K562 (cell line): ENCODE measurements around the gene CHD8. TPM values are rescaled to one million over a fixed set of nuclear protein-coding genes. Genes with fewer than 3 reads are reported as not detected.

Experiments
- ARID1B ChIP-seq: fragments of 450-650 bp; IDR thresholded peaks from 2 replicates; pipeline ENCODE4 v1.6.1; 2016; ENCODE audit warnings: antibody characterized with exemption, mild to moderate bottlenecking, inconsistent platforms
- ARID3A ChIP-seq: IDR thresholded peaks from 2 replicates; pipeline ENCODE4 v1.6.1; 2012; ENCODE audit warnings: low read depth, low read length, improper control_type of control experiment, borderline replicate concordance
- ERF ChIP-seq: fragments of 450-650 bp; formaldehyde crosslinking; IDR thresholded peaks from 2 replicates; pipeline ENCODE4 v1.4.0; 2020; ENCODE audit warnings: mild to moderate bottlenecking, mixed read lengths
- FOXA1 ChIP-seq: fragments of 450-650 bp; IDR thresholded peaks from 2 replicates; pipeline ENCODE4 v1.6.1; 2016; ENCODE audit warnings: mild to moderate bottlenecking, borderline replicate concordance
- HES1 ChIP-seq: fragments of 450-650 bp; IDR thresholded peaks from 2 replicates; pipeline ENCODE4 v1.6.1; 2016; ENCODE audit warnings: low read depth, mild to moderate bottlenecking, moderate library complexity
- HMGXB4 ChIP-seq: sonication (generic); formaldehyde crosslinking; IDR thresholded peaks from 2 replicates; pipeline ENCODE4 v1.8.1; 2023; ENCODE audit warnings: mild to moderate bottlenecking, missing genetic modification reagents
- LCOR ChIP-seq: sonication (generic); formaldehyde crosslinking; IDR thresholded peaks from 2 replicates; pipeline ENCODE4 v1.8.0; 2022; ENCODE audit warnings: mild to moderate bottlenecking, missing genetic modification reagents
- MEIS2 ChIP-seq: fragments of 450-650 bp; IDR thresholded peaks from 2 replicates; pipeline ENCODE4 v1.6.1; 2014; ENCODE audit warnings: mild to moderate bottlenecking; ENCODE audit not compliant: partially characterized antibody
- MIER1 ChIP-seq: fragments of 450-650 bp; IDR thresholded peaks from 2 replicates; pipeline ENCODE4 v1.6.1; 2016; ENCODE audit warnings: antibody characterized with exemption, mild to moderate bottlenecking, low read depth
- MYBL2 ChIP-seq, 2 experiments: fragments of 450-650 bp in 1 of 2; sonication (generic) in 1 of 2; formaldehyde crosslinking in 1 of 2; IDR thresholded peaks; 2 replicates each; pipeline versions ENCODE4 v1.6.1 to v1.8.1; 2017 to 2022; ENCODE audit warnings: borderline replicate concordance in 1 of 2, inconsistent platforms in 1 of 2, low read depth in 1 of 2, mild to moderate bottlenecking in 1 of 2, missing genetic modification reagents in 1 of 2, moderate library complexity in 1 of 2
- NR2F6 ChIP-seq: fragments of 450-650 bp; formaldehyde crosslinking; IDR thresholded peaks from 2 replicates; pipeline ENCODE4 v1.4.0; 2020; ENCODE audit warnings: mild to moderate bottlenecking
- PATZ1 ChIP-seq: fragments of 250-450 bp; sonication (Bioruptor Pico); IDR thresholded peaks from 2 replicates; pipeline ENCODE4 v1.5.0; 2020; ENCODE audit warnings: mild to moderate bottlenecking, borderline replicate concordance
- PHF21A ChIP-seq: fragments of 450-650 bp; IDR thresholded peaks from 2 replicates; pipeline ENCODE4 v1.6.1; 2017; ENCODE audit warnings: low read depth, borderline replicate concordance
- STAT5A ChIP-seq: IDR thresholded peaks from 2 replicates; pipeline ENCODE4 v1.6.1; 2012; ENCODE audit warnings: low read length, inconsistent platforms, borderline replicate concordance
- TAF1 ChIP-seq: IDR thresholded peaks from 2 replicates; pipeline ENCODE4 v1.6.1; 2011; ENCODE audit warnings: mild to moderate bottlenecking, low read length, moderate library complexity; ENCODE audit not compliant: insufficient read depth, control insufficient read depth, severe bottlenecking; ENCODE audit errors: extremely low read depth
- TEAD4 ChIP-seq, 2 experiments: sonication (generic) in 1 of 2; formaldehyde crosslinking in 1 of 2; IDR thresholded peaks; 2 replicates each; pipeline versions ENCODE4 v1.6.1 to v1.8.0; 2012 to 2022; ENCODE audit warnings: borderline replicate concordance in 1 of 2, inconsistent platforms in 1 of 2, low read length in 1 of 2, mild to moderate bottlenecking in 1 of 2, missing genetic modification reagents in 1 of 2
- ZNF274 ChIP-seq: IDR thresholded peaks from 2 replicates; pipeline ENCODE4 v1.6.1; 2011; ENCODE audit warnings: low read depth, mild to moderate bottlenecking, low read length, moderate library complexity, borderline replicate concordance
- ZNF512 ChIP-seq: IDR thresholded peaks from 2 replicates; pipeline ENCODE4 v1.6.1; 2016; ENCODE audit warnings: missing genetic modification characterization, missing compliant biosample characterization
- ZNF668 ChIP-seq: fragments of 250-450 bp; sonication (Bioruptor Pico); IDR thresholded peaks from 2 replicates; pipeline ENCODE4 v1.8.0; 2022; ENCODE audit warnings: mild to moderate bottlenecking, inconsistent platforms
- polyA plus RNA-seq, 8 experiments: library from polyadenylated mRNA; depleted of rRNA in 4 of 8; stranded (reverse) in 5 of 8; unstranded in 3 of 8; fragments of >200 nt; fragmentation: Nextera tagmentation in 2 of 8; fragmentation: Illumina TruSeq in 1 of 8; extraction: Ambion mirVana in 2 of 8; extraction: Trizol in 1 of 8; gene quantifications; 2 replicates each; pipeline versions ENCODE4 v1.2.1 to v1.2.3, GENCODE V29; 2011 to 2014; ENCODE audit warnings: inconsistent platforms in 1 of 8, missing spikeins in 1 of 8
- total RNA-seq, 7 experiments: library from RNA; depleted of rRNA in 6 of 7; stranded (reverse); fragments of >200 nt in 6 of 7; fragmentation: Illumina TruSeq in 2 of 7; extraction: Trizol in 2 of 7; gene quantifications; 2 replicates each; pipeline versions ENCODE4 v1.2.1 to v1.2.3, GENCODE V29; 2011 to 2021; ENCODE audit warnings: low replicate concordance in 1 of 7

The CHD8 gene
- total and polyA plus RNA-seq, 9 of the 15 experiments (the other 6 are each of a cell fraction or from before 2014, with no cell fraction given), result 11.1 to 51.2 (median 32.8) TPM

GRCh38 chr14:21476925-21477681 lies 21.2 kb upstream of the CHD8 start, which contains the start of the genes RAB2B and TOX4 (continued):
- no peak for TF ChIP-seq MYBL2 (IDR thresholded peaks at IDR 0.05; ENCODE audit: low read depth)
- TF ChIP-seq MYBL2 (CRISPR knock-in tag; IDR thresholded peaks at IDR 0.05; ENCODE audit: borderline replicate concordance), result no peak
- TF ChIP-seq ZNF512, result no peak
- TF ChIP-seq PHF21A, result no peak
- TF ChIP-seq HES1, result no peak
- TF ChIP-seq TEAD4 (IDR thresholded peaks at IDR 0.05; ENCODE audit: low read length), result peak; percentile 37; the same call in 1 of the 2 replicates
- no peak for TF ChIP-seq TEAD4 (CRISPR knock-in tag; IDR thresholded peaks at IDR 0.05; ENCODE audit: borderline replicate concordance)
- no peak for TF ChIP-seq MEIS2
- no peak for TF ChIP-seq STAT5A
- TF ChIP-seq ARID3A, result no peak
- TF ChIP-seq TAF1, result peak; percentile 44
- TF ChIP-seq ZNF274, result no peak
- TF ChIP-seq HMGXB4, result no peak
- no peak for TF ChIP-seq NR2F6 (CRISPR knock-in tag)
- TF ChIP-seq ARID1B, result peak; percentile 13; the same call in 1 of the 2 replicates
- no peak for TF ChIP-seq PATZ1
- no peak for TF ChIP-seq LCOR (CRISPR knock-in tag)
- TF ChIP-seq FOXA1, result no peak
- no peak for TF ChIP-seq ZNF668 (CRISPR knock-in tag)
- TF ChIP-seq ERF (CRISPR knock-in tag), result no peak
- TF ChIP-seq MIER1, result no peak
